GM18505 (cell line): ENCODE data around the gene DLG2.

Experiments
- ATAC-seq: cut with Tn5 transposase; IDR thresholded peaks from one replicate; pipeline ENCODE4 v1.9.1; 2021; ENCODE audit not compliant: unreplicated experiment
- POLR2A ChIP-seq: IDR thresholded peaks from 4 replicates; pipeline ENCODE4 v1.6.1; 2011; ENCODE audit warnings: borderline replicate concordance; ENCODE audit not compliant: insufficient read depth, insufficient read length; ENCODE audit errors: extremely low read depth

The DLG2 gene

DNA sequence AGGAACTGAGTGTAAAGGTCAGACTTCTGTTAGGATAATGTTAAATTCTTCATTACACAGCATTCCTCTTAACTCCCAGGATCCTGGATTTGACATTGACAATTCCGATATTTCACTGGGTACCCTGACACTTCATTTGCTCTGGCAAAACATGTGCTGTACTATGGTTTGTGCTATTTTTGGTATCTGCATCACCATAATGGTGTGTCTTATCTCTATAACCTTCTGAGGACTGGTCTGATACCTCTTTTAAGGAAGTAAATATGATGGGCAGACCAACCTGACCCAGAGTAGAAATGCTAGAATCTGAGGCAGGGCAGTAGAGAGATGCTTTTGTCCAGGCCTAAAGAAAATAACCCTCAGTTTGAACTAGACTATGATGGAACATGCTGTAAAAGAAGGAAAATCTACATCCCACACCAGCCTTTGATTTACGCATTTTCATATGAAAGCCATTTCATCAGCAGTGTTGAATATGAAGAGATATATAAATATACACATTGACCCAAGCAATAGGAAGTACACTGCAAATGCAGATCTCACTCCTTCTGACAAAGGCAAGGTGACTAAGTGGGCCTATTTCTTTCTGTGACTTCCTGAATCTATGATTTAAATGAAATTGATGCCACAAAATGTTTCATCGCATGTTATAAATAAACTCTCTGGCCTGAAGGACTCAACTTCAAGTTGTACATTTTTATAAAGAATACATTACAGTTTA is 966.7 kb downstream of the DLG2 start:
- no peak for ATAC-seq
- no peak for TF ChIP-seq POLR2A

DNA sequence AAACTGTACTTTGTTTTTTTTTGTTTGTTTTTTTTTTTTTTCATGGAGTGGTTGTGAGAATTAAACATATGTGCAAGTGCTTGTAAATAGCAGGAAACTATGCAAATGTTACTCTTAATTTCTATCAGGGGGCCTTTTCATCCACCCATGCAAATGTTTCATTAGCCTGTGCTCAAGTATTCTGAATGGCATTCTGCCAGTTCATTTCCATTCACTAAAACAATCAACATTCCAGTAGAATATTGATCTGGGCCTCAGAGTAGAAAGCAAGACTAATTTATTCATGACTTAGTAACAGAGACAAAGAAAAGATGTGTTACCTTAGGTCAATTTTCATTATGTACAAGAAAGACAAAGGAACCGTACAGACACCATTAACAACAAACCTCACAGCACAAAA is 971.4 kb downstream of the DLG2 start:
- TF ChIP-seq POLR2A = no peak
- no peak for ATAC-seq

DNA sequence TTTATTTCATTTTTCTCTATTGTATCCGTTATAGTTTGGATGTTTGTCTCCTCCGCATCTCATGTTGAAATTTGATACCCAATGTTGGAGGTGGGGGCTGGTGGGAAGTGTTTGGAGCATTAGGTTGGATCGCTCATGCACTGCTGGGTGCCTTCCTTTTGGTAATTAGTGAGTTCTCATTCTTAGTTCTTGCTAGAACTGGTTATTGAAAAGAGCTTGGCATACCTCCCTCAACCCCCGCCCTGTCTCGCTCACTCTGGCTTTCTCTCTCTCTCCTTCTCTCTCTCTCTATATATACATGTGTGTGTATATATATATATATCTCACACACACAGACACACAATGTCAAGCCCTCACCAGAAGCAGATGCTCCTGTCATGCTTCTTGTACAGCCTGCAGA is 978.7 kb downstream of the DLG2 start:
- no peak for ATAC-seq
- TF ChIP-seq POLR2A = no peak

DNA sequence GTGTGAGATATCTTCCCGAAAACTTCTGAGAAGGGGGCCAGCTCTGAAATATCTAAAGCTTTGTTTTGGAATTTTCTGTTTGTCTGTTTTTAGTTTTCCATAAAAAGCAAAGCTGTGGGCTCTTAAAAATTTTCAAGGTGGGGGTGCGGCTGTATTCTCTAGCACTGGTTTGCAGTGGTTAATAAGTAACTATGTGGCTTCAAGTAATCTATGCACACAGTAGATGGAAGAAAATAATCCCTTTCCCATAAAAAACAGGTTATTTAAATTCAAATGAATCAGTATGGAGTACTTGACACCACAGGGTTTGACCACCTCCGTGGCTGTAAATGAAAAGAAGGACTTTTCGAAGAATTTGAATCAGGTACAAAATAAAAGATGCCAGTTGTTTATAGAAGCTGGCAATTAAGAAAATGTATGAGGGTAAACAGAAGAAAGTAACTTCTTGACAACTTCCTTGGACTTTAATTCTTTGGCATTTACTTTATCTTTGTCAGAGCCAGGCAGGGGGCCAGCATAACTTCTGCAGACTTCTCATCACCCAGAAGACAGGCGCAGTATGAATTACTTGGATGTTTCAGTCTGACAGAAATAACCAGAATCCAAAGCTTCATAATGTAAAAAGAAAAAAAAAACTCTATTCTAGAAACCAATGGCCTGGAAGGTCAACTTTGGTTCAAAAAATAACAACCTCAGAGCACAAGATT is 981.0 kb downstream of the DLG2 start:
- TF ChIP-seq POLR2A = no peak
- ATAC-seq = no peak

DNA sequence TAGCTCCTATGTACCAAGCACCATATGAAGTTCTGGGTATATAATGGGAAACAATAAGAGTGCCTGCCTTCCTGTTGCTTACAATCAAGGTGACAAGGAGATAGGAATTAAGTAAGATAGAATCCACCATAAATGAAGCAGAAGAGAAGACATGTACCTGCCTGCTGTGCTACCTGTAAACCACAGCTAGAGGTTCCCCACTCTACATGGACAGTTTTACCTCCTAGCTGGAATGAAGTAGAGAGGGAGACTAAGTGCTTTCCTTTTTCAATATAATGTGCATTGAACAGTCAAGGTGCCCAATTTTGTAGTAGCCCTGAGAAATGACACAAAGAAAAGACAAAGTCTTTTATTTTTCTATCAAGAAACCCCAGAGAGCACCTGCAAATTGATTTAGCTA is 984.6 kb downstream of the DLG2 start:
- ATAC-seq = no peak
- no peak for TF ChIP-seq POLR2A

DNA sequence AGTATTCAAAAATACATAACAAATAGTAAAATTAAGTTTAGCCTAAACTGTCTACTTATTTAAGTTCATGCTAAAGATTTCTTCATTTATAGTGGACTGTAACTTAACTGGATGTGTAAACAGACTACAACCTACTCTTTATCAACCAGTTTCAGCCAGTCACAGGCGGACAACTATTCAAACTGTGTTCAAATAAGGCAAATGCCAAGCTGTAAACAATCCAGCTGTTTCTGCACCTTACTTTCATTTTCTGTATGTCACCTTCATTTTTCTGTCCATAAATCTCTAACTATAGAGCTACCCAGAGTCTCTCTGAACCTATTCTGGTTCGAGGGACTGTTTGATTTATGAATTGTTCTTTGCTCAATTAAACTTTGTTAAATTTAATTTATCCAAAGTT is 992.8 kb downstream of the DLG2 start:
- no peak for ATAC-seq
- TF ChIP-seq POLR2A = no peak

DNA sequence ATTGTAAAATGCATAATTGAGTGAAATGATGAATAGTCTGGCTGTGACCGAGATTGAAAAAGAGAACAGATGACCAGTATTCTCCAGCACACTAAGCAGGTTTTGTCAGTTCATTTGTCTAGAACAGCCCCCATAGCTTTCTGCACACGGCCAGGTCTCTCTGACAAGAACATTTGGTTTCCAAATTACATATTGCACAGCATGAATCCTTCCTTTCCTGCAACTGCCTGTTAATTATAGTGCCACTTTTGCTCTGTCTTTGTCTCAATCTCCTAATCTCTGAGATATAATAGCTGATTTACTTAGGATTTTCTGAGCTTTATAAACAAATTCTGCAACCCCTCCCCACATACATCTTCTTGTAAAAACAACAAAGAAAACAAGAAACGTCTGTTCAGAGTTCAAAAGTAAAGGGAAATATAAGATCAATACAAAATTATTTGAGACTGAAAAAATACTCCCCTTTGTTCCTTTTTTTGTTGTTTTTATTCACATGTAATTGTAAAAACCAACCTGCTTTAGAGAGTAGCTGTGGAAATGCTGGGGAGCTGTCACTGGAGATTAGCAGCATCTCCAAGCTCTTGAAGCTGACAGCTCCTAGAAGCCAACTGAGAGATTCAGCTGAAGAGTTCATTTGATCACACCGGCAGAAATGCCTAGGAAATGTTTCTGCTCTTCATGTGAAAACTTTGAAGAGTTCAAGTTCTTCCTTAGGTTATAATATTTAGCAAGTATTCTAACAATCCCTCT is 998.1 kb downstream of the DLG2 start:
- ATAC-seq = no peak
- no peak for TF ChIP-seq POLR2A

DNA sequence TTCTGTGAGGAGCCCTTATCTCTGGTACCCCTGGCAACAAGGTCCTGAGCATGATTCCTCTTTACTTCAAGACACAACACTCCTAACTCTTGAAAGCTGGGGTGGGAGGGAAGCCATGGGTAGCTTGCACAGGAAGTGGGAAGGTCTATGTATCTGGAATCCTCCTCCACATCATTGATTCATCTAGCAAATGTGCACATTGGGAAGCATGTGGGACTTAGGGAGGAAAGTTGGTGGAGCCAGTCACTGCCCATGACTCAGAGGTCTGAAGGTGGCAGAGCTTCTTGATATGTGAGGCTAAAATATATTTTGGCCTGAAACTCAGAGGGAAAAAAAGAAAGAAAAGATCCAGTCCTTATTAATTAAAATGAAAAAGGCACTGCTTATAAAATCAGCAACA is 1000.9 kb downstream of the DLG2 start:
- no peak for ATAC-seq
- TF ChIP-seq POLR2A = no peak

DNA sequence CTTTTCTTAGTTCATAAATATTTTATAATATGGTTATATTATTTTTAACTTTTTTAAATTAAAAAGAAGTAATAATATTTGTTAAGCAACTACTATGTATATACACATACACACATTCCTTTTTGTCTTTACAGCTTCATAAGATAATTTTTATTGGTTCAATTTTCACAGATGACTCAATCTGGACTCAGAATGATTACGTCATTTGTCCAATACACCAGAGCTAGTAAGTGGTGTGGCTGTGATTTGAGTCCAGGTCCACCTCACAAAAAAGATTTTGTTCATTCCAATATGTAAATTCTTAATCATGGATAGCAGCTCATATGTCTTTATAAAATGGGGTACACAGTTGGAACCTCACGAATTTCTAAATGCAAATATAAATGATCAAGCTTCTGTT is 1014.5 kb downstream of the DLG2 start:
- no peak for TF ChIP-seq POLR2A
- no peak for ATAC-seq

DNA sequence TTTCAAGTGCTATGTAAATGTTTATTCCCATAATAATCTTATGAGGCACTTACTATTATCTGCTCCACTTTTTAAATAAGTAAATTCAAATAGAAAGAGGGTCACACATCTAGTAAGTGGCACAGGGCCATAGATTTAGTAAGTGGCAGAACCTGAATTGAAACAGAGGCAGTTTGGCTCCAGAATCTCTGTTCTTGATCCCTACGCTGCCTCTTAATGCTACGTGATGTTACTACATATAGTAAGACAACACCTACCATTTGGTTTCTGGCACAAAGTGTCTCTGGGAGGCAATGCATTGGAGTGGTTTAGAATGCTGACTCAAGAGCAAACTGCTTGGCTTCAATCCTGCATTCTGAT is 1018.3 kb downstream of the DLG2 start:
- ATAC-seq = no peak
- TF ChIP-seq POLR2A = no peak

DNA sequence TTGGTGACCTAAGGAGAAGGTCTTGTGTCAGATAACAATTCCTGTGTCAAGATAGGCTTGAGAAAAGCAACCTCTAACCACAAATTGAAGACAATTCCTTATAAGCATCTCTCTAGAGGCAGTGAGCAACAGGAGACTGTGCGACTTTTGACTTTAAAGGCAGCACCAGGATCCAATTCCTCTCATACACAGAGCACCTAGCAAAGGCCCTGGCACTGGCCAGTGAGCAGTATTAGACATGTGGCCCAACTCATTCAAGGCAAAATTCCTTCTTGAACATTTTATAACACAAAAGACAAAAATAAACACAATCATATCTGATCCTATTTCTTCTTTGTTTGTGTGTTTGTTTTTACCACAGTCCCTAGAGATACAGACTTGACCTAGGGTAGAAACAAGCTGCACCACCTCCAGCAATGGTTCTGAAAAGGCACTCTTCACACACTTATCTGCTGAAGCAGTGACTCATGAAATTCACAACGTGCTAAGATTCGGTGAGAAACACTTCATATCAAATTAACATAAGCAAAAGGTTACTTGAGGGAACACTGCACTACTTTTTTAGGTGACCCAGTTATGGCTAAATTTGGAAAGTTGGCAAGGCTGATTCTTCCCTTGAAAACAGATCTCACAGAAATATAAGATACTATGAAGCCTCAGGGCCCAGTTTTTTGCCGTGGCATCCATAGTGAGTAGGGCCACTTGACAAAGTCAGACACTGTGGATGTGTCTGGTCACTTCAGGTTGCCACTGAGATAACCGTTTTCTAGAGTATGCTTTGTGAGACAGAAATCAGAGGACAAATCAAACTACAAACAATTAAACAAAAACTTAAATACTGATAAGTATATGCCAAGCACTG is 1018.9 kb downstream of the DLG2 start:
- ATAC-seq = no peak
- TF ChIP-seq POLR2A = no peak

DNA sequence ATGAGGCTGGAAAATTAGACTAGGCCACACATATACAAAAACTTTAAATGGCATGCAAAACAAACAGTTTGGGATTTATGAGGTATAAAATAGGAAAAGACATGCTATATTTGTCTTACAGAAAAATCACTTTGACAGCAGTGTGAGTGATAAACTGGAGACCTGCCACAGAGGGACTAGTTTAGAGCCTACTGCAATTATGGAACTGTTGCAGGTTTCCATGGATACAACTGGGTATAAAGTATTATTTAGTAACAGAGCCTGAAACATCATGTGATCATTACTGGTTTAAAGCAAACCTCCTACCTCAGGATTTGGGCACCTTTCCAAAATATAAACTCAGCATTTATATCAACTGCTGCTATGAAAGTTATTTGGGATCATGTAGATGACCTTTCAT is 1032.5 kb downstream of the DLG2 start:
- no peak for TF ChIP-seq POLR2A
- no peak for ATAC-seq

DNA sequence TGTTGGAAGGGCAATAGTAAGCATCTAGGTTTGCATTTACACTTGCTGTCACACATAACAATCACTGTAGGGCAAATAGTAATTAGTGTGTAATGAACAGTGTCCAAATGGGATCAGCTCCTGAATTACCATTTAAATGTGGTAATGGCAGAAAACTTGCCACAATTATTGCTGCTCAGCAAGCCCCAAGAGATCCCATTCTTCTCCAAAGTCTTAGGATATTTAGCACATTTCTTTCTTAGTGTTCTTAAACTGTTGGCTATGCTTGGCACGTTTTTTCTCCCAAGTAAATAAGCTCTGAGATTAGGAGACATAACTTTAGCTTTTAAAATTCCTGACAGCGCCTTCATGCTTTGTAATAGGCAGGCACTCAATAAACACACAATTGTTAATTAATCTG is 1037.0 kb downstream of the DLG2 start:
- ATAC-seq = no peak
- no peak for TF ChIP-seq POLR2A

DNA sequence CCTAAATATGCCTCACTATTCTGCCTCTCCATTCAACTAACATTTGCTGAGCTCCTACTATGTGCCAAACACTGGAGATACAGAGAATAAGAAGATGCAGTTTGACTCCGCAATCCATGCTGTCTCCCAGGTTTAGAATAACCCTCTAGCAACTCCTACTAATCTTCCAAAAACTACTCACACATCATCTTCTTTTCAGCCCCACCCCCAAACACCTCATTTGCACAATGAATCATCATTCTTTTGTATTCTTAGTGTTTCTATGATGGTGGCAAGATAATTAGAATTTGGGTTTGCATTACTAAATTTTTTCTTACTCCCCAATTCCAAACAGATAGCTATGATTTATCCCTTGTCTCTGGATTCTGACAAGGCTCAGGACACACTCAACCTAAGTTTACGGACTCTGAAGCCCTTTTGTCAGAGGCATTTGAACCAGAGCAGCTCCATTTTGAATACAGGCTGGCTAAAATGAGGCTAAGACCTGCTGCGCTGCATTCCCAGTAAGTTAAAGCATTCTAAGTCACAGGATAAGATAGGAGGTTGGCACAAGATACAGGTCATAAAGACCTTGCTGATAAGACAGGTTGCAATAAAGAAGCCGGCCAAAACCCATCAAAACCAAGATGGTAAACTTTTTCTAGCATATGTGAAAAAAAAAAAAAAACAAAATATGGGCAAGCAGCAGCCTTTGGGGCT is 1038.9 kb downstream of the DLG2 start:
- no peak for TF ChIP-seq POLR2A
- no peak for ATAC-seq
